ENCODE data around the gene FAM72A.

Gene FAM72A

GRCh38 chr1:206145771-206146290 lies 56.8 kb downstream of the FAM72A start:
- DNase-seq = no peak

- DNase-seq = peak in 1 of 3 experiments; percentile 41
Measured at GRCh38 chr1:206144605-206145004, 58.0 kb downstream of the FAM72A start.

GRCh38 chr1:206143537-206144172 lies 59.0 kb downstream of the FAM72A start:
- peak in 1 of 3 experiments; percentile 79 for DNase-seq

GRCh38 chr1:206142770-206143169 lies 59.9 kb downstream of the FAM72A start:
- DNase-seq = no peak

- peak in 1 of 3 experiments; percentile 32 for DNase-seq
Measured at GRCh38 chr1:206142011-206142410, 60.6 kb downstream of the FAM72A start.

- no peak for DNase-seq
Measured at GRCh38 chr1:206136241-206136640, 66.4 kb downstream of the FAM72A start.
